GM21528 (cell line): ENCODE measurements around the gene LANCL1.
"Not testable (repeated sequence)": the region's sequence is repeated elsewhere in the genome, so short reads cannot be mapped to it uniquely, and the experiment has no call there.

Experiments used
- ATAC-seq: cut with Tn5 transposase; IDR thresholded peaks from one replicate; pipeline ENCODE4 v1.9.1; 2021; ENCODE audit warnings: mild to moderate bottlenecking, moderate library complexity; ENCODE audit not compliant: unreplicated experiment, low FRiP score

LANCL1 gene

GRCh38 chr2:210459880-210460279 is 16.7 kb downstream of the LANCL1 start:
- ATAC-seq: peak; percentile 15

GRCh38 chr2:210459407-210459806 is 17.2 kb downstream of the LANCL1 start:
- ATAC-seq: no peak

GRCh38 chr2:210458395-210458794 is 18.2 kb downstream of the LANCL1 start:
- ATAC-seq: no peak

GRCh38 chr2:210456571-210456970 is 20.0 kb downstream of the LANCL1 start:
- no peak for ATAC-seq

GRCh38 chr2:210454336-210454735 is 22.2 kb downstream of the LANCL1 start:
- no peak for ATAC-seq

GRCh38 chr2:210452194-210452593 is 24.4 kb downstream of the LANCL1 start:
- no peak for ATAC-seq

GRCh38 chr2:210450942-210451341 is 25.6 kb downstream of the LANCL1 start:
- not testable (repeated sequence) for ATAC-seq

- ATAC-seq: no peak
Observed at GRCh38 chr2:210445732-210446131, 30.8 kb downstream of the LANCL1 start.

- ATAC-seq: no peak
Observed at GRCh38 chr2:210445116-210445707, 31.3 kb downstream of the LANCL1 start.

- no peak for ATAC-seq
Observed at GRCh38 chr2:210443527-210443926, 33.0 kb downstream of the LANCL1 start.

- ATAC-seq: peak; percentile 26
Observed at GRCh38 chr2:210442878-210443277, 33.7 kb downstream of the LANCL1 start.

GRCh38 chr2:210442457-210442856 is 34.1 kb downstream of the LANCL1 start:
- peak; percentile 66 for ATAC-seq

GRCh38 chr2:210440206-210440605 is 36.4 kb downstream of the LANCL1 start:
- ATAC-seq: no peak

- no peak for ATAC-seq
Observed at GRCh38 chr2:210435439-210435838, 41.1 kb downstream of the LANCL1 start.

- no peak for ATAC-seq
Observed at GRCh38 chr2:210432633-210433032, 43.9 kb downstream of the LANCL1 start.

GRCh38 chr2:210429403-210430137 is 47.0 kb downstream of the LANCL1 start:
- no peak for ATAC-seq

- ATAC-seq: no peak
Observed at GRCh38 chr2:210428393-210429179, 48.0 kb downstream of the LANCL1 start.

GRCh38 chr2:210427309-210427708 is 49.2 kb downstream of the LANCL1 start:
- not testable (repeated sequence) for ATAC-seq

GRCh38 chr2:210422366-210422765 is 54.2 kb downstream of the LANCL1 start:
- no peak for ATAC-seq

- ATAC-seq: no peak
Observed at GRCh38 chr2:210421916-210422315, 54.6 kb downstream of the LANCL1 start.

- no peak for ATAC-seq
Observed at GRCh38 chr2:210412660-210413059, 63.9 kb downstream of the LANCL1 start.
